ENCODE measurements around the gene HOXA3. TPM values are rescaled to one million over a fixed set of nuclear protein-coding genes. Genes with fewer than 3 reads are reported as not detected.

Gene HOXA3
- total RNA-seq, 1 donor from 2014 or later = not detected

- H4K20me1 ChIP-seq (ENCODE audit: low read depth) = peaks cover 94% of the 10 kb centered on the region
- no peak within 1 kb of the TSS for H3K27ac ChIP-seq
- no peaks in the 10 kb centered on the region for H3K9me3 ChIP-seq (ENCODE audit: low read depth)
- Mint-ChIP-seq H3K27me3 (ENCODE audit: insufficient read depth, low read depth) (peaks cover 95% of the 10 kb centered on the region), H3K4me3 (peak within 1 kb of the TSS; percentile 88), H3K9me3 (peaks cover 9% of the 10 kb centered on the region), H3K4me1 (peaks cover 10% of the 10 kb centered on the region), H3K36me3 (no peaks in the 10 kb centered on the region), H3K27ac (no peak within 1 kb of the TSS)
- peaks cover 11% of the 10 kb centered on the region for H3K4me1 ChIP-seq
- peak; percentile 86 for DNase-seq (ENCODE audit: low spot score)
- H3F3A ChIP-seq (ENCODE audit: low read depth) = peaks cover 19% of the 10 kb centered on the region
- no peak within 1 kb of the TSS for H3K9ac ChIP-seq
- peak within 1 kb of the TSS; percentile 58 for H3K4me3 ChIP-seq
- H3K79me2 ChIP-seq (ENCODE audit: low read depth) = no peaks in the 10 kb centered on the region
- TF ChIP-seq EZH2phosphoT487 (IDR thresholded peaks at IDR 0.05) (peak; percentile 93), EZH2 (IDR thresholded peaks at IDR 0.05) (peak; percentile 90)
- TF ChIP-seq, protein P1, sequence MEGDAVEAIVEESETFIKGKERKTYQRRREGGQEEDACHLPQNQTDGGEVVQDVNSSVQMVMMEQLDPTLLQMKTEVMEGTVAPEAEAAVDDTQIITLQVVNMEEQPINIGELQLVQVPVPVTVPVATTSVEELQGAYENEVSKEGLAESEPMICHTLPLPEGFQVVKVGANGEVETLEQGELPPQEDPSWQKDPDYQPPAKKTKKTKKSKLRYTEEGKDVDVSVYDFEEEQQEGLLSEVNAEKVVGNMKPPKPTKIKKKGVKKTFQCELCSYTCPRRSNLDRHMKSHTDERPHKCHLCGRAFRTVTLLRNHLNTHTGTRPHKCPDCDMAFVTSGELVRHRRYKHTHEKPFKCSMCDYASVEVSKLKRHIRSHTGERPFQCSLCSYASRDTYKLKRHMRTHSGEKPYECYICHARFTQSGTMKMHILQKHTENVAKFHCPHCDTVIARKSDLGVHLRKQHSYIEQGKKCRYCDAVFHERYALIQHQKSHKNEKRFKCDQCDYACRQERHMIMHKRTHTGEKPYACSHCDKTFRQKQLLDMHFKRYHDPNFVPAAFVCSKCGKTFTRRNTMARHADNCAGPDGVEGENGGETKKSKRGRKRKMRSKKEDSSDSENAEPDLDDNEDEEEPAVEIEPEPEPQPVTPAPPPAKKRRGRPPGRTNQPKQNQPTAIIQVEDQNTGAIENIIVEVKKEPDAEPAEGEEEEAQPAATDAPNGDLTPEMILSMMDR (IDR thresholded peaks at IDR 0.05) = no peak
- H2AFZ ChIP-seq (replicated peaks) = peak within 1 kb of the TSS; percentile 72
- H3K36me3 ChIP-seq = no peaks in the 10 kb centered on the region
- peak within 1 kb of the TSS; percentile 92 for H3K4me2 ChIP-seq
- H3K27me3 ChIP-seq = peaks cover 100% of the 10 kb centered on the region
These were observed 56.3 kb downstream of the HOXA3 start, which contains the start of gene HOXA1 for GRCh38 chr7:27095897-27096767. TSS of gene HOXA1 (minus strand) at chr7:27096000. CDS start at chr7:27095912, 88 bp downstream.

DNA sequence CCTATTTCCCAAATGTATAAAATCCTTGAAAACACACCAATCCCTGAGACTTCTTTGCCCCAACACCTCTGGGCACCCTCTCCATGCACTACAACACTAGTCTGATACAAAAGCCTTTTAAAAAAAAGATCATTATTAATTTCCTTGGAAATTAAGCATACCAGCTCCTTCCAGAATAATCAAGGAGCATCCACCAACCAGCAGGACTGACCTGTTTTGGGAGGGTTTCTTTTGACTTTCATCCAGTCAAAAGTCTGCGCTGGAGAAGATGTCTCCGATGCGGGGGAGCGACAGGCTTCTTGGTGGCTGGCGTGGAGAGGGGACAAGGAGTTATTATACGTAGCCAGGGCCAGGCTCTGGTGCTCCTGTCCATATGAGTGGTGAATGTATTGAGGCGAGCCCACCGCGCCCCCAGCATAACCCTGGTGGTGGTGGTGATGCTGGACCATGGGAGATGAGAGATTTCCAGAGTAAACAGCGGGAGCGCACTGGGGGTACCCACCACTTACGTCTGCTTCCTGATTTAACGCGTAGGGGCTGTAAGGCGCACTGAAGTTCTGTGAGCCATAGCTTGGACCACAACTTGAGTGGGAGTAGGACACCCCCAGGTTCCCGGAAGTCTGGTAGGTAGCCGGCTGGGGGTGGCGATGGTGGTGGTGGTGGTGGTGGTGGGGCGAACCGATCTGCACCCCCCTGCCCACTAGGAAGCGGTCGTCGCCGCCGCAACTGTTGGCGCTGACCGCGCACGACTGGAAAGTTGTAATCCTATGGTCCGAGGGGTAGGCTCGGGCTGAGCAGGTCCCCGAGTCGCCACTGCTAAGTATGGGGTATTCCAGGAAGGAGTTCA lies 57.1 kb downstream of the HOXA3 start:
- Histone ChIP-seq H3K27ac (no peak overlapping the region), H3F3A (ENCODE audit: low read depth) (peaks cover 14% of the 10 kb centered on the region), H3K4me1 (peaks cover 11% of the 10 kb centered on the region), H3K9ac (no peak overlapping the region), H4K20me1 (ENCODE audit: low read depth) (peaks cover 86% of the 10 kb centered on the region), H3K4me2 (peak overlapping the region; percentile 92), H3K4me3 (peak overlapping the region; percentile 58), H3K27me3 (peaks cover 100% of the 10 kb centered on the region), H3K36me3 (no peaks in the 10 kb centered on the region), H3K79me2 (ENCODE audit: low read depth) (no peaks in the 10 kb centered on the region), H2AFZ (replicated peaks) (no peak overlapping the region), H3K9me3 (ENCODE audit: low read depth) (no peaks in the 10 kb centered on the region)
- Mint-ChIP-seq H3K4me1 (peaks cover 10% of the 10 kb centered on the region), H3K4me3 (peak overlapping the region; percentile 88), H3K27ac (no peak overlapping the region), H3K9me3 (peaks cover 9% of the 10 kb centered on the region), H3K27me3 (ENCODE audit: insufficient read depth, low read depth) (peaks cover 94% of the 10 kb centered on the region), H3K36me3 (no peaks in the 10 kb centered on the region)
- peak; percentile 86 for TF ChIP-seq EZH2 (IDR thresholded peaks at IDR 0.05)
- TF ChIP-seq, protein P1 (IDR thresholded peaks at IDR 0.05) = no peak
- no peak for TF ChIP-seq EZH2phosphoT487 (IDR thresholded peaks at IDR 0.05)
- peak; percentile 13 for DNase-seq (ENCODE audit: low spot score)

- H4K20me1 ChIP-seq (ENCODE audit: low read depth) = peaks cover 78% of the 10 kb centered on the region
- no peak overlapping the region for H3K27ac ChIP-seq
- peaks cover 9% of the 10 kb centered on the region for H3K9me3 Mint-ChIP-seq
- H3K4me1 Mint-ChIP-seq = peaks cover 10% of the 10 kb centered on the region
- no peaks in the 10 kb centered on the region for H3K9me3 ChIP-seq (ENCODE audit: low read depth)
- peaks cover 11% of the 10 kb centered on the region for H3K4me1 ChIP-seq
- no peaks in the 10 kb centered on the region for H3K79me2 ChIP-seq (ENCODE audit: low read depth)
- H3K27me3 Mint-ChIP-seq (ENCODE audit: insufficient read depth, low read depth) = peaks cover 94% of the 10 kb centered on the region
- no peak overlapping the region for H3K27ac Mint-ChIP-seq
- H3K4me3 ChIP-seq = no peak overlapping the region
- peak; percentile 30 for DNase-seq (ENCODE audit: low spot score)
- no peak overlapping the region for H3K9ac ChIP-seq
- no peaks in the 10 kb centered on the region for H3K36me3 Mint-ChIP-seq
- H3K4me3 Mint-ChIP-seq = no peak overlapping the region
- H3K4me2 ChIP-seq = no peak overlapping the region
- no peak overlapping the region for H2AFZ ChIP-seq (replicated peaks)
- TF ChIP-seq, protein P1 (IDR thresholded peaks at IDR 0.05) = no peak
- peak; percentile 59 for TF ChIP-seq EZH2phosphoT487 (IDR thresholded peaks at IDR 0.05)
- H3K36me3 ChIP-seq = no peaks in the 10 kb centered on the region
- peaks cover 9% of the 10 kb centered on the region for H3F3A ChIP-seq (ENCODE audit: low read depth)
- peaks cover 100% of the 10 kb centered on the region for H3K27me3 ChIP-seq
These were observed 57.9 kb downstream of the HOXA3 start for GRCh38 chr7:27094304-27095049.

All from neural progenitor cell (in vitro differentiated cells).